Mucosa of stomach (tissue), 1 donor: ENCODE results near the gene ZIC1.

Experiments used
- H3K27me3 ChIP-seq: one replicate; pipeline ENCODE4 v1.7.0; 2013; ENCODE audit warnings: mild to moderate bottlenecking, low read length; ENCODE audit not compliant: control insufficient read depth, insufficient read depth
- H3K36me3 ChIP-seq: one replicate; pipeline ENCODE4 v1.7.0; 2013; ENCODE audit warnings: low read length; ENCODE audit not compliant: control insufficient read depth, insufficient read depth
- H3K4me1 ChIP-seq: one replicate; pipeline ENCODE4 v1.7.0; 2013; ENCODE audit warnings: mild to moderate bottlenecking, low read length; ENCODE audit not compliant: control insufficient read depth, insufficient read depth
- H3K4me3 ChIP-seq: one replicate; pipeline ENCODE4 v1.7.0; 2013; ENCODE audit warnings: low read length
- H3K9ac ChIP-seq: one replicate; pipeline ENCODE4 v1.7.0; 2013; ENCODE audit warnings: mild to moderate bottlenecking, low read length, moderate library complexity
- H3K9me3 ChIP-seq: one replicate; pipeline ENCODE4 v1.7.0; 2013; ENCODE audit warnings: mild to moderate bottlenecking, low read length, moderate library complexity; ENCODE audit not compliant: control insufficient read depth
- donor health status: Pancreatic carcinoma.

The ZIC1 gene

DNA sequence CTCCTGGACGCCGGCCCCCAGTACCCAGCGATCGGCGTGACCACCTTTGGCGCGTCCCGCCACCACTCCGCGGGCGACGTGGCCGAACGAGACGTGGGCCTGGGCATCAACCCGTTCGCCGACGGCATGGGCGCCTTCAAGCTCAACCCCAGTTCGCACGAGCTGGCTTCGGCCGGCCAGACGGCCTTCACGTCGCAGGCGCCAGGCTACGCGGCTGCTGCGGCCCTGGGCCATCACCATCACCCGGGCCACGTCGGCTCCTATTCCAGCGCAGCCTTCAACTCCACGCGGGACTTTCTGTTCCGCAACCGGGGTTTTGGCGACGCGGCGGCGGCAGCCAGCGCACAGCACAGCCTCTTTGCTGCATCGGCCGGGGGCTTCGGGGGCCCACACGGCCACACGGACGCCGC lies 956 bp downstream of the ZIC1 start:
- H3K36me3 ChIP-seq = no peaks in the 10 kb centered on the region
- H3K4me1 ChIP-seq = peaks cover 21% of the 10 kb centered on the region
- H3K9ac ChIP-seq = no peak overlapping the region
- H3K27me3 ChIP-seq = peaks cover 99% of the 10 kb centered on the region
- no peak overlapping the region for H3K4me3 ChIP-seq
- peaks cover 6% of the 10 kb centered on the region for H3K9me3 ChIP-seq

DNA sequence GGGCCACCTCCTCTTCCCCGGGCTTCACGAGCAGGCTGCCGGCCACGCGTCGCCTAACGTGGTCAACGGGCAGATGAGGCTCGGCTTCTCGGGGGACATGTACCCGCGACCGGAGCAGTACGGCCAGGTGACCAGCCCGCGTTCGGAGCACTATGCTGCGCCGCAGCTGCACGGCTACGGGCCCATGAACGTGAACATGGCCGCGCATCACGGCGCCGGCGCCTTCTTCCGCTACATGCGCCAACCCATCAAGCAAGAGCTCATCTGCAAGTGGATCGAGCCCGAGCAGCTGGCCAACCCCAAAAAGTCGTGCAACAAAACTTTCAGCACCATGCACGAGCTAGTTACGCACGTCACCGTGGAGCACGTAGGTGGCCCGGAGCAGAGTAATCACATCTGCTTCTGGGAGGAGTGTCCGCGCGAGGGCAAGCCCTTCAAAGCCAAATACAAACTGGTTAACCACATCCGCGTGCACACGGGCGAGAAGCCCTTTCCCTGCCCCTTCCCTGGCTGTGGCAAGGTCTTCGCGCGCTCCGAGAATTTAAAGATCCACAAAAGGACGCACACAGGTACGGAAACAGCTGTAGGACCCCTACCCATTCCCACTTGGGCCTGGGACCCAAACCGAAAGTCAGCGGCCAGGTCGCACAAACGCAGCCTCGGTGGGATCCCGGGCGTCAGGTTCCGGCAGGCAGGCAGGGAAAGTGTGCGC lies 1.5 kb downstream of the ZIC1 start:
- H3K4me1 ChIP-seq = peaks cover 21% of the 10 kb centered on the region
- no peaks in the 10 kb centered on the region for H3K36me3 ChIP-seq
- H3K9me3 ChIP-seq = peaks cover 6% of the 10 kb centered on the region
- H3K27me3 ChIP-seq = peaks cover 99% of the 10 kb centered on the region
- no peak overlapping the region for H3K4me3 ChIP-seq
- no peak overlapping the region for H3K9ac ChIP-seq

DNA sequence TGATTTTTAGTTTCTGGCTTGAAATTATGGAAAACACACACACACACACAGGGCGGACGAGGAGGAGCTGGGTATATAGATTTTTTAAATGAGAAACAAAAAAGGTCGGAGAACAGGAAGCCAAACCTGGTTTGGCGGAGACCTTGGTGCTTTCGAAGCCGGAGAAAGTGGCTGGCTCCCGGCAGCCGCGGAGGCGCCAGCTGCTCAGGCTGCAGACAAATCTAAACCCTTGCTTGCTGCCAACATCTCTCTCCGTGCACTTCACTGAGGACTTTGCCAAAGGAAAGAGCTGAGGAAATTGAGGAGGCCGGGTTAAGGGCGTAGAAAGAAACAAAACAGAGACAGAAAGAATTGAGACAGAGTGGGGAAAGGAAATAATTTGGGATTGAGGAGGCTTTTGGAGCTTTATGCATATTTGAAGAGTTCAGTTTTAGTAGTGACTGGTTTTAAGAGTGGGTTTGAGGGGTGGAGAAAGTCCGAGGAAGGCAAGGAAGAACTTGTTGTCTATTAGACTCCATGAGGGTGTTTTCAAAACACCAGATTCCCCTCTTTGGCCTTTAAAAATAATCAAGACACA lies 2.2 kb downstream of the ZIC1 start:
- Histone ChIP-seq H3K4me3 (no peak overlapping the region), H3K4me1 (peaks cover 21% of the 10 kb centered on the region), H3K9ac (no peak overlapping the region), H3K9me3 (peaks cover 6% of the 10 kb centered on the region), H3K36me3 (no peaks in the 10 kb centered on the region), H3K27me3 (peaks cover 97% of the 10 kb centered on the region)

GRCh38 chr3:147411815-147412241 lies 2.7 kb downstream of the ZIC1 start:
- Histone ChIP-seq H3K9ac (no peak overlapping the region), H3K4me1 (peaks cover 21% of the 10 kb centered on the region), H3K9me3 (peaks cover 6% of the 10 kb centered on the region), H3K4me3 (no peak overlapping the region), H3K36me3 (no peaks in the 10 kb centered on the region), H3K27me3 (peaks cover 92% of the 10 kb centered on the region)

DNA sequence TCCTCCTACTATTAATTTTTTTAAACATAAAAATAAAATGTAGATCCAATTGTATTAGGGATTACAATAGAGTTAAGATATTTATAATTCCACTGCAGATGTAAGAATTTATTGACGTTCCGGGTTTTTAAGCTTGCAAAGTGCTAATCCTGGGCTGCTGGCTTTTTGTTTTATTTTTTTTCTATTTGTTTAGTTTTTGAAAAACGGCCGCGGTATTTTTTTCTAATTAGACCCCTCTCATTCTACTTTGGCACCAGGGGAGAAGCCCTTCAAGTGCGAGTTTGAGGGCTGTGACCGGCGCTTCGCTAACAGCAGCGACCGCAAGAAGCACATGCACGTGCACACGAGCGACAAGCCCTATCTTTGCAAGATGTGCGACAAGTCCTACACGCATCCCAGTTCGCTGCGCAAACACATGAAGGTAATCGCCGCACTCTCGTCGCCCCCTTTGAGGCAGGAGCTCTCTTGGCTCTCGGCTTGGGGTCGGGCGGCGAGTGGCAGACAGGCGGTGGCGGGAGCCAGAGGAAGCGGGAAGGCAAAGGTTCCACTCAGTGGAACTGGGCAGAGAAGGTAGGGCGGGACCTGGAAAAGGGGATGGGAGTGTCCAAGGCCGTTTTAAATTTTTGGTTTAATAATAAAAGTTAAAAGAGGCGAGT lies 3.2 kb downstream of the ZIC1 start:
- Histone ChIP-seq H3K27me3 (peaks cover 88% of the 10 kb centered on the region), H3K4me3 (no peak overlapping the region), H3K36me3 (no peaks in the 10 kb centered on the region), H3K9ac (no peak overlapping the region), H3K9me3 (peaks cover 6% of the 10 kb centered on the region), H3K4me1 (peaks cover 21% of the 10 kb centered on the region)

DNA sequence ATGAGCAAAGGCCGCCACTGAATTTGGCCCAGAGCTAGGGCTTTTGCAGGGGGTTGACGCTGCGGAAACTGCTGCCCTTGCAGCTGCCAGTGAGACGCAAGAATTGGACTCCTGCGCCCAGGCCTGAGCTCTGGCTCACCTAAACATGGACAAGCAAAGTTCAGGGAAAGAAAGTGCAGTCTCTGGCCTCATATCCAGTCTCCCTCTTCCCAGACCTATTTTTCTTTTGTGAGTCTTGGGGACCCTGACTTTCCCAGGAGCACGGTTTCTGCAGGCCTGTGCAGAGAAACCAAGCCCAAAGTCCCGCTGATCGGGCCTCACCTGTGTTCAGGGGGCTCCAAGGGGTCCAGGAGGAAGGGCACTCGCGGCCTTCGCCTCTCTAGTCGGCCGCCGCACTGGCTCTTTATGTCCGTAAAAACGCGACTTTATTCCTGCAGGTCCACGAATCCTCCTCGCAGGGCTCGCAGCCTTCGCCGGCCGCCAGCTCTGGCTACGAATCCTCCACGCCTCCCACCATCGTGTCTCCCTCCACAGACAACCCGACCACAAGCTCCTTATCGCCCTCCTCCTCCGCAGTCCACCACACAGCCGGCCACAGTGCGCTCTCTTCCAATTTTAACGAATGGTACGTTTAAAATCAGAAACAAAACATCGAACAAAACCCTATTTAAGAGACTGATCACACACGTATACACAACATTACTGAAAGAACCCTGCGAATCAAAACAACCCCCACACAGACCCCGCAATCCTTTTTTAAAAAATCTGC lies 3.9 kb downstream of the ZIC1 start:
- peak overlapping the region; percentile 14 for H3K4me3 ChIP-seq
- no peaks in the 10 kb centered on the region for H3K36me3 ChIP-seq
- H3K27me3 ChIP-seq = peaks cover 88% of the 10 kb centered on the region
- no peak overlapping the region for H3K9ac ChIP-seq
- peaks cover 6% of the 10 kb centered on the region for H3K9me3 ChIP-seq
- peaks cover 21% of the 10 kb centered on the region for H3K4me1 ChIP-seq

DNA sequence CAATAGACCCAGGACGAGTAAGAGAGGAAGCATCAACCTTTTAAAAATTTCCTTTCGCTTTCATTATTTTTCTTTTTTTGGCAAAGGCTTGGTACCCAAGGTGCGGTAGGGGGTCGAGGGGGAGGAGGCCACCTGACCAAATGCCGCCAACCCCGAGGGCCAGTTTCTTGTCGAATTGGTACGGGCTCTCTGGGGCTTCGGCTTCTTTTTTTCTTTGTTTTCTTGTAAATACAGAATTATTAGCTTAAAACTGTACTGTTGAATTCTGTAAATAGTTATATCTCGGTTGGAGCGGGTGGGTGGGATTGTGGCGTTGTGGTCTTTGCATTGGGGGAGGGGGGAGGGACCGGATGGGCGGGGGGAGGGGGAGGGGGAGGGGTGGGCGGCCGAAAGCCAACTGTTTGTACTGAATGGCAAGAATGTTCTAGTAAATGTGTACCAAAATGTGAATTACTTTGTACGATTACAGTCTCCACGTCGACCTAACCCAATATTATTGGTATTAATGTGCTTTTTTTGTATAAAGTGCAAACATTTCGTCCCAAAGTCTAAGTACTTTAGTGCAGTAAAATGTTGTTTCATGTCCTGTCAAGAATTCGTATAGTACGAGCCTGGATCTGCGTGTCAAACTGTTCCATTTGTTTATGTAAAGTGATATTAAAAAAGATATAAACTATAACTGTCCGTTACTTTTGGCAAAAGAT lies 4.7 kb downstream of the ZIC1 start:
- H3K27me3 ChIP-seq = peaks cover 88% of the 10 kb centered on the region
- no peak overlapping the region for H3K9ac ChIP-seq
- peaks cover 6% of the 10 kb centered on the region for H3K9me3 ChIP-seq
- no peaks in the 10 kb centered on the region for H3K36me3 ChIP-seq
- peak overlapping the region; percentile 14 for H3K4me3 ChIP-seq
- H3K4me1 ChIP-seq = peaks cover 21% of the 10 kb centered on the region

DNA sequence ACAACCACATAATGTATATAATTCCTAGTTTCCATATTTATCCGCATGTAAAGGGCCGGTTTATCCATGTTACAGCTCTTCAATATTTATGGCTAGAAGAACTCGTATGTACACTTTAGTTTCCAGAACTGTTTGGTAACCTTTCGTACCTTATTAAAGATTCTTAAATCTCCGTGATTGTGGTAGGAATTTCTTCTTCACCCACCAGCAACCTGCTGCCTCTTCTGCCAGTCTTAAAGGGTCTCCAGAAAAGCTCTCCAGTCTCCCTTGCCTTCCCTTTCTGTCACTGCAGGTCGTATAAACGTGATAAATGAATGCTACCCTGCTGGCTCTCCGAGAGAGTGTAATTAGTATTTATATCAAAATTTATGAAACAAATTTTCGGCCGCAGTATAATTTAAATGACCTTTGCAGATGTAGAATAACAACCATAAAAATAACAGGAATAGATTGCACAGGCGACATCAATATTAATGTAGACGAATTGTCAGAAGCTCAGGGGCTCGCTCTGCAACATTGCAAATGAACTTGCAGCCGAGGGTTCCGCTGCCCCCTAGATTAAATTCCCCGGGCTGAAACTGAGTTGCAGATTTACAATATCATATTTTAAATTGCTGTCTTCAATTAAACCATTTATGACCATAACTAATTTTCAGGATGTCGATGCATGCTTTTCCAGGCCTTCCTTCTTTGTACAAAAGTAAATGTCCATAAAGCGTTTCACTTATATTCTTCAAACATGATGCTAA lies 5.4 kb downstream of the ZIC1 start:
- H3K4me3 ChIP-seq = no peak overlapping the region
- H3K9ac ChIP-seq = no peak overlapping the region
- H3K36me3 ChIP-seq = no peaks in the 10 kb centered on the region
- peaks cover 6% of the 10 kb centered on the region for H3K9me3 ChIP-seq
- H3K4me1 ChIP-seq = peaks cover 21% of the 10 kb centered on the region
- H3K27me3 ChIP-seq = peaks cover 88% of the 10 kb centered on the region

- Histone ChIP-seq H3K36me3 (no peaks in the 10 kb centered on the region), H3K9ac (no peak overlapping the region), H3K4me1 (peaks cover 18% of the 10 kb centered on the region), H3K9me3 (peaks cover 6% of the 10 kb centered on the region), H3K4me3 (no peak overlapping the region), H3K27me3 (peaks cover 88% of the 10 kb centered on the region)
These were observed 6.1 kb downstream of the ZIC1 start for GRCh38 chr3:147415286-147415685.

DNA sequence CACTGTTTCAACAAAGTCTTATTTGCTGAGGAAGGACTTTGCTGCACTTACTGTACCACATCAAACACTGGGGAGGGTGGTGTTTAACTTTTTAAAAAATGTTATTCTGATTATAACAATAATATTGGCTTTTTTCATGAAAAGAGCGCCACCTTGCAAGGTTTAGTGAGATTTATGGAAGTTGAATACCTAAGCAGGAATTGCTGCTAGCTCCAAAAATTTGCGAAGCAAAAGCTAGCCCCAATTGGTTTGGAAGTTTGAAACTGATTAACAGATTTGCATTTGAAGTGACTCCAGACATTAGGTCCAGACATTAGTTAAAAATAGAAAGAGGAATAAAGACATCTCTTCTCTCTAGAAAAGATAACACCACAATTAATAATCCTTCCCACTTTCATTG lies 6.7 kb downstream of the ZIC1 start:
- H3K9ac ChIP-seq = no peak overlapping the region
- peaks cover 88% of the 10 kb centered on the region for H3K27me3 ChIP-seq
- H3K9me3 ChIP-seq = peaks cover 6% of the 10 kb centered on the region
- H3K4me1 ChIP-seq = peaks cover 12% of the 10 kb centered on the region
- H3K36me3 ChIP-seq = no peaks in the 10 kb centered on the region
- no peak overlapping the region for H3K4me3 ChIP-seq

DNA sequence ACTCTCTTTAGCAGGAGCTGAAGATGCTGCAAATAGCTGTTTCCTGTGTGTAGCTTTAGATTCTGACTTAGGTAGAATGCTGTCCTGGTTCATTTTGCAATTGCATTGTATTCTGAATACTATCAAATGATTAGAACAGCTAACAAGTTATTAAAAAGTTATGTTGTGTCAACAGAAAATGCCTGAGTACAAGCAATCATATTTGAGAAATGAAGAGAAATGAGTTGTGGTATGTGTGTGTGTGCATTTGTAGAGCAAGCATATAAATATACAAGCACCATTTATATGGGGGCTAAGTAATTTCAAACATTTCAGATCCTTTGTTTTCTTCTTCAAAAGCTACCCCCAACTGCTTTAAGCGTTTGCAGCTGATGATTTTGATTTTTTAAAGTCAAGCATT lies 7.8 kb downstream of the ZIC1 start:
- Histone ChIP-seq H3K27me3 (peaks cover 88% of the 10 kb centered on the region), H3K9ac (no peak overlapping the region), H3K4me3 (no peak overlapping the region), H3K36me3 (no peaks in the 10 kb centered on the region), H3K9me3 (peaks cover 6% of the 10 kb centered on the region), H3K4me1 (peaks cover 9% of the 10 kb centered on the region)
